Smooth muscle cell (in vitro differentiated cells): ENCODE data around the gene HOXB1. TPM values are rescaled to one million over a fixed set of nuclear protein-coding genes. Genes with fewer than 3 reads are reported as not detected.

ENCODE experiments used
- DNase-seq: peaks from one replicate; lab custom pipeline; 2025; ENCODE audit not compliant: unreplicated experiment; lab: John Stamatoyannopoulos, UW
- H2AFZ ChIP-seq: fragments of 200-600 bp; sonication (generic); 2 replicates; pipeline ENCODE4 v1.6.0; 2016; ENCODE audit warnings: antibody characterized with exemption, low read depth, mild to moderate bottlenecking
- H3F3A ChIP-seq: fragments of 200-600 bp; sonication (generic); 2 replicates; pipeline ENCODE4 v1.6.0; 2017; ENCODE audit warnings: antibody characterized with exemption, low read depth
- H3K27ac ChIP-seq: fragments of 200-600 bp; sonication (generic); 2 replicates; pipeline ENCODE4 v1.5.1; 2016; ENCODE audit warnings: low read depth, mild to moderate bottlenecking
- H3K27me3 ChIP-seq: fragments of 200-600 bp; sonication (generic); 2 replicates; pipeline ENCODE4 v1.6.1; 2016; ENCODE audit warnings: low read depth, mild to moderate bottlenecking
- H3K36me3 ChIP-seq: fragments of 200-600 bp; sonication (generic); 2 replicates; pipeline ENCODE4 v1.5.1; 2016; ENCODE audit warnings: low read depth
- H3K4me1 ChIP-seq: fragments of 200-600 bp; sonication (generic); 2 replicates; pipeline ENCODE4 v1.5.1; 2016; ENCODE audit warnings: low read depth
- H3K4me2 ChIP-seq: fragments of 200-600 bp; sonication (generic); 2 replicates; pipeline ENCODE4 v1.6.0; 2016; ENCODE audit warnings: mild to moderate bottlenecking
- H3K4me3 ChIP-seq: fragments of 200-600 bp; sonication (generic); 2 replicates; pipeline ENCODE4 v1.5.1; 2016; ENCODE audit warnings: mild to moderate bottlenecking
- H3K79me2 ChIP-seq: fragments of 200-600 bp; sonication (generic); 2 replicates; pipeline ENCODE4 v1.6.0; 2016; ENCODE audit warnings: low read depth, mild to moderate bottlenecking
- H3K9ac ChIP-seq: fragments of 200-600 bp; sonication (generic); 2 replicates; pipeline ENCODE4 v1.6.0; 2016; ENCODE audit warnings: low read depth
- H3K9me3 ChIP-seq: fragments of 200-600 bp; sonication (generic); replicated peaks from 2 replicates; pipeline ENCODE4 v1.5.1; 2016; ENCODE audit warnings: low read depth
- H4K20me1 ChIP-seq: fragments of 200-600 bp; sonication (generic); 2 replicates; pipeline ENCODE4 v1.6.0; 2016; ENCODE audit warnings: low read depth
- CTCF ChIP-seq: fragments of 200-600 bp; sonication (generic); IDR thresholded peaks from 2 replicates; pipeline ENCODE4 v1.5.1; 2017; ENCODE audit warnings: borderline replicate concordance, mild to moderate bottlenecking, antibody characterized with exemption; ENCODE audit not compliant: insufficient read depth, poor library complexity, severe bottlenecking
- WGBS: methylation state at CpG from one replicate; pipeline ENCODE4 v1.1.7; 2016; ENCODE audit warnings: low lambda C conversion rate; 5-methylcytosine and 5-hydroxymethylcytosine counted together
- polyA plus RNA-seq: library from polyadenylated mRNA; unstranded; fragments of >200 nt; fragmentation: Nextera tagmentation; extraction: Ambion mirVana; gene quantifications from 2 replicates; pipeline ENCODE4 v1.2.1, GENCODE V29; 2016
- total RNA-seq: library from RNA; depleted of rRNA; stranded (reverse); fragments of >200 nt; gene quantifications from 2 replicates; pipeline ENCODE4 v1.2.3, GENCODE V29; 2014

HOXB1 gene
- total and polyA plus RNA-seq, 2 experiments from 2014 or later, result not detected

GRCh38 chr17:48491527-48492273 lies 39.1 kb downstream of the HOXB1 start:
- no peak for DNase-seq
- H3K36me3 ChIP-seq, result no peaks in the 10 kb centered on the region
- no peaks in the 10 kb centered on the region for H3K9me3 ChIP-seq
- H3F3A ChIP-seq, result peaks cover 10% of the 10 kb centered on the region
- no peak for TF ChIP-seq CTCF
- WGBS, result 80% methylated on average over 3 of the region's 3 CpGs
- no peaks in the 10 kb centered on the region for H4K20me1 ChIP-seq
- H3K79me2 ChIP-seq, result no peaks in the 10 kb centered on the region
- no peak overlapping the region for H3K4me2 ChIP-seq
- H3K9ac ChIP-seq, result no peak overlapping the region
- H2AFZ ChIP-seq, result no peak overlapping the region
- H3K27ac ChIP-seq, result no peak overlapping the region
- H3K27me3 ChIP-seq, result no peaks in the 10 kb centered on the region
- no peak overlapping the region for H3K4me3 ChIP-seq
- H3K4me1 ChIP-seq, result peaks cover 8% of the 10 kb centered on the region

GRCh38 chr17:48490451-48490892 lies 40.3 kb downstream of the HOXB1 start:
- H3F3A ChIP-seq, result peaks cover 11% of the 10 kb centered on the region

GRCh38 chr17:48489781-48490180 lies 41.0 kb downstream of the HOXB1 start:
- Histone ChIP-seq H3K27ac (no peak overlapping the region), H3K9ac (no peak overlapping the region), H3K36me3 (no peaks in the 10 kb centered on the region), H2AFZ (no peak overlapping the region), H3K79me2 (no peaks in the 10 kb centered on the region), H3F3A (peaks cover 13% of the 10 kb centered on the region), H3K9me3 (no peaks in the 10 kb centered on the region), H4K20me1 (no peaks in the 10 kb centered on the region), H3K4me2 (no peak overlapping the region), H3K27me3 (no peaks in the 10 kb centered on the region), H3K4me1 (peaks cover 6% of the 10 kb centered on the region), H3K4me3 (no peak overlapping the region)
- TF ChIP-seq CTCF, result no peak
- no peak for DNase-seq
- WGBS, result 81% methylated on average over 13 of the region's 13 CpGs

More at GRCh38 chr17:48490451-48490892, 40.3 kb downstream of the HOXB1 start:
- no peak for TF ChIP-seq CTCF
- 77% methylated on average over 2 of the region's 2 CpGs for WGBS
- H3K4me2 ChIP-seq, result no peak overlapping the region
- peaks cover 6% of the 10 kb centered on the region for H3K4me1 ChIP-seq
- H3K9me3 ChIP-seq, result no peaks in the 10 kb centered on the region
- no peak overlapping the region for H3K9ac ChIP-seq
- no peaks in the 10 kb centered on the region for H3K79me2 ChIP-seq
- no peaks in the 10 kb centered on the region for H3K36me3 ChIP-seq
- H2AFZ ChIP-seq, result no peak overlapping the region
- H3K27ac ChIP-seq, result no peak overlapping the region
- H4K20me1 ChIP-seq, result no peaks in the 10 kb centered on the region
- no peak overlapping the region for H3K4me3 ChIP-seq
- no peak for DNase-seq
- H3K27me3 ChIP-seq, result no peaks in the 10 kb centered on the region
